Neural cell (in vitro differentiated cells): Measurements from ENCODE around the gene WASHC4. TPM values are rescaled to one million over a fixed set of nuclear protein-coding genes. Genes with fewer than 3 reads are reported as not detected.

Source experiments
- H2AFZ ChIP-seq: fragments of 200-600, 300-800 bp; sonication (generic), shearing (Covaris generic); 2 replicates; pipeline ENCODE4 v1.6.0; 2014; ENCODE audit warnings: low read depth, mild to moderate bottlenecking, antibody characterized with exemption, low read length, moderate library complexity
- H3F3A ChIP-seq: fragments of 200-600 bp; shearing (Covaris generic); 2 replicates; pipeline ENCODE4 v1.6.1; 2016; ENCODE audit warnings: mild to moderate bottlenecking, moderate library complexity, mixed read lengths, antibody characterized with exemption, low read length; ENCODE audit not compliant: insufficient read depth, poor library complexity, severe bottlenecking
- H3K27ac ChIP-seq: fragments of 200-600, 300-800 bp; sonication (generic), shearing (Covaris generic); 2 replicates; pipeline ENCODE4 v1.5.1; 2014; ENCODE audit warnings: mild to moderate bottlenecking, low read length, moderate library complexity
- H3K27me3 ChIP-seq: fragments of 300-800, 200-600 bp; sonication (generic), shearing (Covaris generic); 2 replicates; pipeline ENCODE4 v1.6.0; 2014; ENCODE audit warnings: mild to moderate bottlenecking, low read depth, low read length, moderate library complexity; ENCODE audit not compliant: insufficient read depth
- H3K36me3 ChIP-seq: fragments of 300-800, 200-600 bp; sonication (generic), shearing (Covaris generic); 2 replicates; pipeline ENCODE4 v1.5.1; 2014; ENCODE audit warnings: mild to moderate bottlenecking, antibody characterized with exemption, low read length, moderate library complexity; ENCODE audit not compliant: insufficient read depth
- H3K4me2 ChIP-seq: fragments of 300-800, 200-600 bp; sonication (generic), shearing (Covaris generic); 2 replicates; pipeline ENCODE4 v1.6.0; 2014; ENCODE audit warnings: mild to moderate bottlenecking, low read length
- H3K4me3 ChIP-seq: fragments of 300-800, 200-600 bp; sonication (generic), shearing (Covaris generic); 2 replicates; pipeline ENCODE4 v1.5.1; 2014; ENCODE audit warnings: mild to moderate bottlenecking, low read length, moderate library complexity
- H3K79me2 ChIP-seq: fragments of 200-600 bp; shearing (Covaris generic); replicated peaks from 2 replicates; pipeline ENCODE4 v1.6.0; 2014; ENCODE audit warnings: mild to moderate bottlenecking, low read length, moderate library complexity; ENCODE audit not compliant: insufficient read depth
- H3K9ac ChIP-seq: fragments of 300-800, 200-600 bp; sonication (generic), shearing (Covaris generic); 2 replicates; pipeline ENCODE4 v1.6.1; 2016; ENCODE audit warnings: mild to moderate bottlenecking, low read length, mixed read lengths
- H3K9me2 ChIP-seq: fragments of 200-600 bp; shearing (Covaris generic); 2 replicates; pipeline ENCODE4 v1.6.1; 2016; ENCODE audit warnings: mild to moderate bottlenecking, low read length, mixed read lengths; ENCODE audit not compliant: insufficient read depth
- H3K9me3 ChIP-seq: fragments of 200-600, 300-800 bp; sonication (generic), shearing (Covaris generic); 2 replicates; pipeline ENCODE4 v1.6.1; 2016; ENCODE audit warnings: mild to moderate bottlenecking, mixed run types, low read length, moderate library complexity, mixed read lengths
- H4K20me1 ChIP-seq: fragments of 200-600 bp; shearing (Covaris generic); 2 replicates; pipeline ENCODE4 v1.6.1; 2016; ENCODE audit warnings: mild to moderate bottlenecking, mixed run types; ENCODE audit not compliant: insufficient read depth
- EP300 ChIP-seq: fragments of 450-650 bp; conservative IDR thresholded peaks from 2 replicates; pipeline ENCODE4 v1.6.1; 2014; ENCODE audit warnings: antibody characterized with exemption, mild to moderate bottlenecking, moderate library complexity; ENCODE audit not compliant: poor library complexity, severe bottlenecking
- SMC3 ChIP-seq: fragments of 450-650 bp; conservative IDR thresholded peaks from 2 replicates; pipeline ENCODE4 v1.6.1; 2014; ENCODE audit warnings: antibody characterized with exemption, mild to moderate bottlenecking, moderate library complexity; ENCODE audit not compliant: poor library complexity
- TAF1 ChIP-seq: IDR thresholded peaks from 2 replicates; pipeline ENCODE4 v1.6.1; 2012; ENCODE audit warnings: low read depth
- polyA plus RNA-seq: library from polyadenylated mRNA; depleted of rRNA; stranded (reverse); fragments of >200 nt; gene quantifications from 2 replicates; pipeline ENCODE4 v1.2.3, GENCODE V29; 2014

The WASHC4 gene
- polyA plus RNA-seq, 1 donor from 2014 or later: 52.6 TPM

DNA sequence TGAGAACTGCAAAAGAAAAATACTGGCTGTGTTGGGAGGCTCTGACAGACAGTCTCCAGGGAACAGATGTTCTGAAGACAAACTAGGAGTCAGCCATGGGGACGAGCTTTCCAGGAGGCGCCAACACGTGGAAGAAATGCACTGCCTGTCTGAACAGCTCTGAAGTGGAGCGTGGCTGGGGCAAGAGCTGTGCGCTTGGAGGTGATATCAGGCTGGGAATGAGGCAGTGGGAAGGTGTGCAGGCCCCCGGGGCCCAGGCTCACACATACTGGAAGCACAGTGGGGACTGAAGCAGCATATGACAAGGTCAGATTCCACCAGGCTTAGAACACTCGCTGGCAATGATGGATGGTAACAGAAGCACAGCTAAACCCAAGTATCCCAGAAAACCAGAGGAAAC lies 110.9 kb downstream of the WASHC4 start:
- TF ChIP-seq EP300 (no peak), SMC3 (no peak), TAF1 (no peak)
- Histone ChIP-seq H3K9me2 (no peaks in the 10 kb centered on the region), H2AFZ (no peak overlapping the region), H3K9me3 (no peaks in the 10 kb centered on the region), H3K4me2 (no peak overlapping the region), H4K20me1 (no peaks in the 10 kb centered on the region), H3K9ac (no peak overlapping the region), H3K79me2 (no peaks in the 10 kb centered on the region), H3F3A (no peaks in the 10 kb centered on the region), H3K4me3 (no peak overlapping the region), H3K27ac (no peak overlapping the region), H3K36me3 (peaks cover 10% of the 10 kb centered on the region), H3K27me3 (no peaks in the 10 kb centered on the region)

Other genes starting within 250 kb of the WASHC4 start
- gene SLC41A2, start 149.4 kb upstream of the WASHC4 start, polyA plus RNA-seq: 21.4 and 26.1 TPM in 2 replicates
- 10.0 and 12.0 TPM in 2 replicates for gene NOPCHAP1, start 121.4 kb upstream of the WASHC4 start, polyA plus RNA-seq
- 0.35 and 1.0 TPM in 2 replicates for gene ALDH1L2, start 23.3 kb upstream of the WASHC4 start, polyA plus RNA-seq
- 47.0 and 58.4 TPM in 2 replicates for gene APPL2, start 128.4 kb downstream of the WASHC4 start, polyA plus RNA-seq
- 25.2 and 27.1 TPM in 2 replicates for gene C12orf75, start 223.0 kb downstream of the WASHC4 start, polyA plus RNA-seq